B cell (primary cell): ENCODE results near the gene CENPX. TPM values are rescaled to one million over a fixed set of nuclear protein-coding genes. Genes with fewer than 3 reads are reported as not detected.

Source experiments
- ATAC-seq: fragments of 200-7000 bp; cut with Tn5 transposase; one replicate; pipeline ENCODE4 v1.10.0; 2021; ENCODE audit warnings: low read depth, mild to moderate bottlenecking, moderate number of reproducible peaks, moderate library complexity
- CTCF ChIA-PET: fragments of 350-600 bp; sonication (Branson Sonifier 250); formaldehyde crosslinking; loops from one replicate; lab custom pipeline; 2021; ENCODE audit warnings: antibody characterized with exemption, inconsistent platforms; lab: Charles Lee
- POLR2A ChIA-PET: fragments of 350-600 bp; sonication (Branson Sonifier 250); formaldehyde crosslinking; loops from one replicate; lab custom pipeline; 2021; ENCODE audit warnings: antibody characterized with exemption; lab: Charles Lee
- DNase-seq: peaks from one replicate; pipeline ENCODE4 v3.0.0; 2013
- H2AFZ ChIP-seq: 2 replicates; pipeline ENCODE4 v1.6.1; 2012; ENCODE audit warnings: mild to moderate bottlenecking, low read depth, low read length; ENCODE audit not compliant: insufficient read depth, poor library complexity, severe bottlenecking
- H3K27ac ChIP-seq, 2 donors: 1 replicate in 1 of 2; 2 replicates in 1 of 2; pipeline ENCODE4 v1.5.1; 2012 to 2013; ENCODE audit warnings: low read length in 2 of 2, mild to moderate bottlenecking in 2 of 2, moderate library complexity in 1 of 2
- H3K27me3 ChIP-seq, 4 experiments: fragments of 200-600 bp in 1 of 4; sonication (generic) in 1 of 4; replicated peaks in 1 of 4; 1 replicate in 2 of 4; 2 replicates in 2 of 4; pipeline versions ENCODE4 v1.6.1 to v1.7.0; 2013 to 2016; ENCODE audit warnings: low read length in 3 of 4, mild to moderate bottlenecking in 2 of 4, mixed read lengths in 1 of 4, moderate library complexity in 1 of 4; ENCODE audit not compliant: insufficient read depth in 4 of 4, control insufficient read depth in 3 of 4; ENCODE audit errors: control extremely low read depth in 1 of 4
- H3K36me3 ChIP-seq, 2 experiments: replicated peaks in 1 of 2; 1 replicate in 1 of 2; 2 replicates in 1 of 2; pipeline versions ENCODE4 v1.6.1 to v1.7.1; 2013; ENCODE audit warnings: low read length in 1 of 2; ENCODE audit not compliant: insufficient read depth in 2 of 2, control insufficient read depth in 1 of 2; ENCODE audit errors: control extremely low read depth in 1 of 2, extremely low read depth in 1 of 2
- H3K4me1 ChIP-seq, 2 donors: fragments of 200-600 bp in 1 of 2; sonication (generic) in 1 of 2; 1 replicate in 1 of 2; 2 replicates in 1 of 2; pipeline versions ENCODE4 v1.5.1 to v1.6.1; 2013 to 2017; ENCODE audit warnings: low read length in 2 of 2; ENCODE audit not compliant: control insufficient read depth in 2 of 2, insufficient read depth in 2 of 2
- H3K4me2 ChIP-seq: replicated peaks from 2 replicates; pipeline ENCODE3; 2012; ENCODE audit warnings: mild to moderate bottlenecking, low read depth, low read length; ENCODE audit not compliant: poor library complexity, severe bottlenecking
- H3K4me3 ChIP-seq, 5 experiments: fragments of 200-600 bp in 1 of 5; sonication (generic) in 1 of 5; 1 replicate in 3 of 5; 2 replicates in 2 of 5; pipeline versions ENCODE4 v1.5.1 to v1.7.0; 2011 to 2016; ENCODE audit warnings: low read length in 4 of 5, mild to moderate bottlenecking in 4 of 5, low read depth in 2 of 5, control low read depth in 1 of 5, moderate library complexity in 1 of 5; ENCODE audit not compliant: insufficient read depth in 1 of 5; ENCODE audit errors: control extremely low read depth in 1 of 5, extremely low read depth in 1 of 5
- H3K79me2 ChIP-seq: fragments of 200-600 bp; sonication (generic); one replicate; pipeline ENCODE4 v1.6.0; 2016; ENCODE audit warnings: low read length; ENCODE audit not compliant: control insufficient read depth, insufficient read depth
- H3K9ac ChIP-seq: fragments of 200-600 bp; sonication (generic); 2 replicates; pipeline ENCODE4 v1.6.1; 2017; ENCODE audit warnings: mild to moderate bottlenecking, low read length, moderate library complexity
- H3K9me3 ChIP-seq, 3 donors: one replicate each; pipeline versions ENCODE4 v1.6.1 to v1.7.1; 2013; ENCODE audit warnings: low read length in 2 of 3; ENCODE audit not compliant: control insufficient read depth in 2 of 3, insufficient read depth in 1 of 3; ENCODE audit errors: control extremely low read depth in 1 of 3
- H4K20me1 ChIP-seq: 2 replicates; pipeline ENCODE4 v1.6.0; 2012; ENCODE audit warnings: mild to moderate bottlenecking, low read length; ENCODE audit not compliant: insufficient read depth, control insufficient read depth, poor library complexity, severe bottlenecking
- H3K27ac Mint-ChIP-seq: one replicate; pipeline ENCODE4 v1.8.0; 2021; ENCODE audit warnings: mixed read lengths
- H3K27me3 Mint-ChIP-seq: one replicate; pipeline ENCODE4 v1.8.0; 2021; ENCODE audit warnings: mixed read lengths
- H3K4me1 Mint-ChIP-seq: one replicate; pipeline ENCODE4 v1.8.0; 2021; ENCODE audit warnings: mixed read lengths
- H3K4me3 Mint-ChIP-seq: one replicate; pipeline ENCODE4 v1.8.0; 2021; ENCODE audit warnings: mixed read lengths
- H3K9me3 Mint-ChIP-seq: one replicate; pipeline ENCODE4 v1.8.0; 2022; ENCODE audit warnings: mixed read lengths; ENCODE audit not compliant: insufficient read depth
- EZH2 ChIP-seq: IDR thresholded peaks from 2 replicates; pipeline ENCODE4 v1.6.1; 2012; ENCODE audit warnings: borderline replicate concordance, low read depth, mild to moderate bottlenecking, moderate library complexity, low read length; ENCODE audit not compliant: insufficient read depth, poor library complexity, severe bottlenecking
- WGBS: methylation state at CpG from one replicate; pipeline ENCODE4 v1.1.5; 2013; ENCODE audit warnings: missing lambda C conversion rate; ENCODE audit not compliant: insufficient coverage; 5-methylcytosine and 5-hydroxymethylcytosine counted together
- intact Hi-C: fragments of 100-400 bp; cut with micrococcal nuclease; formaldehyde crosslinking; loops from one replicate; pipeline ENCODE4 v1.10.0; 2022
- polyA plus RNA-seq: library from polyadenylated mRNA; depleted of rRNA; stranded (reverse); fragments of >200 nt; gene quantifications from 2 replicates; pipeline ENCODE4 v1.2.3, GENCODE V29; 2012
- total RNA-seq, 2 donors: library from RNA; stranded (reverse); fragments of 120-200 nt in 1 of 2; gene quantifications; 1 replicate in 1 of 2; 2 replicates in 1 of 2; pipeline versions ENCODE4 v1.2.3 to v1.2.4, GENCODE V29; 2013 to 2022
- TF ChIP-seq, protein P1 (sequence below): fragments of 200-600 bp; IDR thresholded peaks from one replicate; pipeline ENCODE4 v1.8.0; 2022; ENCODE audit warnings: antibody characterized with exemption, mild to moderate bottlenecking

CENPX gene
- total and polyA plus RNA-seq, 2 donors (not counting 1 experiment from before 2014, with no cell fraction given) = 37.0 to 40.1 TPM

DNA sequence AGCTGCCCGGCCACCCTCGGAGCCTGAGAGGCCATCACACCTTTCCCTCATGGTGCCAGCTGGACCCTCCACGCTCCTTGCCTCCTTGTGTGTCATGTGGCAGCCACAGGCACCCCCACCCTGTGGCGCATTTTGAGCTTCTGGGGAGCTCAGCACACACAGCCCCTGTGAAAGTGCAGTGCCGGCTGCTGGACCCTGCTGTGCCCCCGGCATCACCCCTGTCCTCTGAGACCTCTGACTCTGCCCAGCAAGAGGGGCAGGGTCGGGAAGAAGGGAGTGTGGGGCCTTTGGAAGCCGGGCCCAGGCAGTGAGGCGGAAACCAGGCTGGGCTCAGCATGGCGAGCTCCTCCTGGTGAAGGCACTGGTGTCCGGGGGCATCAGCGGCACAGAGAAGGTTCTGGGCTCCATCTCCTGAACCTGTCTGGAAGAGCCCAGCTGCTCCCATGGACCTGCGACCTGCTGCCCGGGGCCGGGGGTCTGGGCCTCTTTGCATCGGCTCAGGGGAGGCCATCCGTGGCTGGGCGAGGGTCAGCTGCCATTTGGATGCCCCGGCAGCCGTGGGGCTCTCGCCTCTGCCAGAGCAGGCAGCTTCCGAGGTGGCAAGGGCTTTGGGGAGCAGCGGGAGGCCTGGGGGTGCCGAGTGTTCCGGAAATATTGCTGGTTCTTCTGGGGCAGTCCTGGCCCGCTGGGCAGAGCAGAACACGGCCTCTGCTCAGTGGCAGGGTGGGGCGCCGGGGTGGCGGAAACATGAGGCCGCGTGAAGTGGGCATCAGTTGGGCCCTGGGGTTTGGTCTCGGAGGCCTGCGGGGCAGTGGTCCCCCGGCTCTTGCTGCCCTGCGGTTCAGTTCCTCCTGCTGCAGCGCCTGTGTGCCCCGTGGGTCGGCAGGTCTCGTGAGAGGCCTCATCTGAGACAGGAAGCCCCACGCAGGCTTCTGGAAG is 17.9 kb downstream of the CENPX start:
- ATAC-seq (no peak), DNase-seq (no peak)
- no peak overlapping the region for H3K4me3 ChIP-seq
- H3K9ac ChIP-seq = no peak overlapping the region
- Mint-ChIP-seq H3K4me3 (no peak overlapping the region), H3K4me1 (no peaks in the 10 kb centered on the region), H3K9me3 (no peaks in the 10 kb centered on the region), H3K27ac (no peak overlapping the region), H3K27me3 (no peaks in the 10 kb centered on the region)
- H2AFZ ChIP-seq = no peak overlapping the region
- POLR2A ChIA-PET = no interaction called here
- intact Hi-C loops = no loop called here
- H3K36me3 ChIP-seq = peaks cover 0 to 2% of the 10 kb centered on the region in 2 experiments
- no peak overlapping the region for H3K4me2 ChIP-seq
- H3K9me3 ChIP-seq = no peaks in the 10 kb centered on the region
- H3K4me1 ChIP-seq = no peaks in the 10 kb centered on the region
- H3K27ac ChIP-seq = no peak overlapping the region
- H3K79me2 ChIP-seq = peaks cover 3% of the 10 kb centered on the region
- WGBS = 80% methylated on average over 41 of the region's 41 CpGs
- CTCF ChIA-PET = no interaction called here
- H4K20me1 ChIP-seq = peaks cover 5% of the 10 kb centered on the region
- TF ChIP-seq, protein P1, sequence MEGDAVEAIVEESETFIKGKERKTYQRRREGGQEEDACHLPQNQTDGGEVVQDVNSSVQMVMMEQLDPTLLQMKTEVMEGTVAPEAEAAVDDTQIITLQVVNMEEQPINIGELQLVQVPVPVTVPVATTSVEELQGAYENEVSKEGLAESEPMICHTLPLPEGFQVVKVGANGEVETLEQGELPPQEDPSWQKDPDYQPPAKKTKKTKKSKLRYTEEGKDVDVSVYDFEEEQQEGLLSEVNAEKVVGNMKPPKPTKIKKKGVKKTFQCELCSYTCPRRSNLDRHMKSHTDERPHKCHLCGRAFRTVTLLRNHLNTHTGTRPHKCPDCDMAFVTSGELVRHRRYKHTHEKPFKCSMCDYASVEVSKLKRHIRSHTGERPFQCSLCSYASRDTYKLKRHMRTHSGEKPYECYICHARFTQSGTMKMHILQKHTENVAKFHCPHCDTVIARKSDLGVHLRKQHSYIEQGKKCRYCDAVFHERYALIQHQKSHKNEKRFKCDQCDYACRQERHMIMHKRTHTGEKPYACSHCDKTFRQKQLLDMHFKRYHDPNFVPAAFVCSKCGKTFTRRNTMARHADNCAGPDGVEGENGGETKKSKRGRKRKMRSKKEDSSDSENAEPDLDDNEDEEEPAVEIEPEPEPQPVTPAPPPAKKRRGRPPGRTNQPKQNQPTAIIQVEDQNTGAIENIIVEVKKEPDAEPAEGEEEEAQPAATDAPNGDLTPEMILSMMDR = no peak
- no peak for TF ChIP-seq EZH2
- no peaks in the 10 kb centered on the region for H3K27me3 ChIP-seq
